Measurements from ENCODE around the gene PREB.

- TF ChIP-seq CTCF (IDR thresholded peaks at IDR 0.05; ENCODE audit: insufficient read depth, low read depth, low read length) (no peak), EZH2 (IDR thresholded peaks at IDR 0.05; ENCODE audit: insufficient read depth, low read length) (no peak)
These were observed 11.2 kb upstream of the PREB start for GRCh38 chr2:27145682-27146081.
